ENCODE measurements around the gene CTDP1.

The CTDP1 gene, protein sequence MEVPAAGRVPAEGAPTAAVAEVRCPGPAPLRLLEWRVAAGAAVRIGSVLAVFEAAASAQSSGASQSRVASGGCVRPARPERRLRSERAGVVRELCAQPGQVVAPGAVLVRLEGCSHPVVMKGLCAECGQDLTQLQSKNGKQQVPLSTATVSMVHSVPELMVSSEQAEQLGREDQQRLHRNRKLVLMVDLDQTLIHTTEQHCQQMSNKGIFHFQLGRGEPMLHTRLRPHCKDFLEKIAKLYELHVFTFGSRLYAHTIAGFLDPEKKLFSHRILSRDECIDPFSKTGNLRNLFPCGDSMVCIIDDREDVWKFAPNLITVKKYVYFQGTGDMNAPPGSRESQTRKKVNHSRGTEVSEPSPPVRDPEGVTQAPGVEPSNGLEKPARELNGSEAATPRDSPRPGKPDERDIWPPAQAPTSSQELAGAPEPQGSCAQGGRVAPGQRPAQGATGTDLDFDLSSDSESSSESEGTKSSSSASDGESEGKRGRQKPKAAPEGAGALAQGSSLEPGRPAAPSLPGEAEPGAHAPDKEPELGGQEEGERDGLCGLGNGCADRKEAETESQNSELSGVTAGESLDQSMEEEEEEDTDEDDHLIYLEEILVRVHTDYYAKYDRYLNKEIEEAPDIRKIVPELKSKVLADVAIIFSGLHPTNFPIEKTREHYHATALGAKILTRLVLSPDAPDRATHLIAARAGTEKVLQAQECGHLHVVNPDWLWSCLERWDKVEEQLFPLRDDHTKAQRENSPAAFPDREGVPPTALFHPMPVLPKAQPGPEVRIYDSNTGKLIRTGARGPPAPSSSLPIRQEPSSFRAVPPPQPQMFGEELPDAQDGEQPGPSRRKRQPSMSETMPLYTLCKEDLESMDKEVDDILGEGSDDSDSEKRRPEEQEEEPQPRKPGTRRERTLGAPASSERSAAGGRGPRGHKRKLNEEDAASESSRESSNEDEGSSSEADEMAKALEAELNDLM

DNA sequence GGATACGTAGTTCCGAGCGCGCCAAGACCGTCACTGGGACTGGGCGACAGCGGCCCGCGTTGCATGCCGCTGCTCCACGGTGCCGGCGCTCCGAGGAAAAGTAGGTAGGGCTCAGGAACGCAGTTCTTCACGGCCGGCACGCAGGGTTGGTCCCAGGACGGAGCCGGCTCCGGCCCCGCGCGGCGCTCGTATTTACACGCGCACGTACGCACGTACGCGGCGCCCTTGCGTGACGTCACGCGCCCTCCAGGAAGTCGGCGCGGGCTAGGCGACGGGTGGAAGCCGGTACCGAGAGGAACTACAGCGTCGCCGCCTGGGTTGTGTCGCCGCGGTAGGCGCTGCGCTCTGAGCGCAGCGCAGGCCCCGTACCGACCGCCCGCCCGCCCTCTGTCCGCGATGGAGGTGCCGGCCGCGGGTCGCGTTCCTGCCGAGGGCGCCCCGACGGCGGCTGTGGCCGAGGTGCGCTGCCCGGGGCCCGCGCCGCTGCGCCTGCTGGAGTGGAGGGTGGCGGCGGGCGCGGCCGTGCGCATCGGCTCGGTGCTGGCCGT lies at the start of gene CTDP1:
CTDP1 (plus strand) TSS at position 252 of the 548 bp plus-strand sequence; CDS start at position 397, 145 bp downstream.
- H3K27ac ChIP-seq, result peak within 1 kb of the TSS; percentile 93
- peak; percentile 79 for DNase-seq (ENCODE audit: low read depth, low spot score)

GRCh38 chr18:79630281-79631095 lies 49.1 kb upstream of the CTDP1 start:
- no peak for DNase-seq (ENCODE audit: low read depth, low spot score)

GRCh38 chr18:79631096-79631507 lies 48.5 kb upstream of the CTDP1 start:
- no peak overlapping the region for H3K27ac ChIP-seq

More at GRCh38 chr18:79630281-79631095, 49.1 kb upstream of the CTDP1 start:
- H3K27ac ChIP-seq, result no peak overlapping the region

GRCh38 chr18:79631761-79632446 lies 47.7 kb upstream of the CTDP1 start:
- no peak overlapping the region for H3K27ac ChIP-seq
- DNase-seq (ENCODE audit: low read depth, low spot score), result no peak

More at GRCh38 chr18:79631096-79631507, 48.5 kb upstream of the CTDP1 start:
- no peak for DNase-seq (ENCODE audit: low read depth, low spot score)

- no peak for DNase-seq (ENCODE audit: low read depth, low spot score)
- no peak overlapping the region for H3K27ac ChIP-seq
Observed at GRCh38 chr18:79632765-79633164, 46.8 kb upstream of the CTDP1 start.

DNA sequence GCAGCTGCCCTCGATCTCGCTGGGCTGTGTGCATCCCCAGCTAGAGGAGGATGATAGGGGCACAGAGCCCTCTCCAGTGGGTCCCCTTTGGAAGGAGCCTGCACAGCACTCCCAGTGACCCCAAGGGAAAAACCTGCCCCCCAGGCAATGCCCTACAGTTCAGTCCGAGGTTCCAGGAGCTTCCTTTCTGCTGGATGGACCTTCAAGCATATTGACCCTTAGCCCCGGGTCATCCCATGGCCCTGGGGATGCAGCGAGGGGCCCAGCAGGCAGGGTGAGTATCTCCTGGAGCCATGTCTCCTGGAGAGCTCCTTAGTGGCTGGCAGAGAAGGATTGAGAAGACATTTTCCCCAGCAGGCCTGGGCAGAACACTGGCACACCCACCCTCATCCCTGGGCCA lies 45.4 kb upstream of the CTDP1 start:
- DNase-seq (ENCODE audit: low read depth, low spot score), result no peak
- H3K27ac ChIP-seq, result no peak overlapping the region

GRCh38 chr18:79634593-79635426 lies 44.8 kb upstream of the CTDP1 start:
- no peak for DNase-seq (ENCODE audit: low read depth, low spot score)
- no peak overlapping the region for H3K27ac ChIP-seq

- H3K27ac ChIP-seq, result no peak overlapping the region
- DNase-seq (ENCODE audit: low read depth, low spot score), result no peak
Observed at GRCh38 chr18:79635427-79635726, 44.2 kb upstream of the CTDP1 start.

- DNase-seq (ENCODE audit: low read depth, low spot score), result no peak
Observed at GRCh38 chr18:79637181-79637920, 42.3 kb upstream of the CTDP1 start.

GRCh38 chr18:79637921-79638909 lies 41.4 kb upstream of the CTDP1 start:
- H3K27ac ChIP-seq, result no peak overlapping the region
- DNase-seq (ENCODE audit: low read depth, low spot score), result no peak

More at GRCh38 chr18:79637181-79637920, 42.3 kb upstream of the CTDP1 start:
- no peak overlapping the region for H3K27ac ChIP-seq

- DNase-seq (ENCODE audit: low read depth, low spot score), result no peak
Observed at GRCh38 chr18:79639072-79639829, 40.4 kb upstream of the CTDP1 start.

GRCh38 chr18:79640064-79640672 lies 39.4 kb upstream of the CTDP1 start:
- H3K27ac ChIP-seq, result no peak overlapping the region
- DNase-seq (ENCODE audit: low read depth, low spot score), result no peak

More at GRCh38 chr18:79639072-79639829, 40.4 kb upstream of the CTDP1 start:
- no peak overlapping the region for H3K27ac ChIP-seq

GRCh38 chr18:79640875-79641274 lies 38.7 kb upstream of the CTDP1 start:
- no peak overlapping the region for H3K27ac ChIP-seq
- DNase-seq (ENCODE audit: low read depth, low spot score), result no peak

GRCh38 chr18:79641722-79642497 lies 37.7 kb upstream of the CTDP1 start:
- no peak overlapping the region for H3K27ac ChIP-seq
- DNase-seq (ENCODE audit: low read depth, low spot score), result no peak

GRCh38 chr18:79642626-79643025 lies 37.0 kb upstream of the CTDP1 start:
- DNase-seq (ENCODE audit: low read depth, low spot score), result no peak
- H3K27ac ChIP-seq, result no peak overlapping the region
